Hepatocyte (in vitro differentiated cells): Measurements from ENCODE around the gene SORCS2. TPM values are rescaled to one million over a fixed set of nuclear protein-coding genes. Genes with fewer than 3 reads are reported as not detected.
"Not testable (repeated sequence)": the region's sequence is repeated elsewhere in the genome, so short reads cannot be mapped to it uniquely, and the experiment has no call there.

Experiments used
- DNase-seq: peaks from one replicate; pipeline ENCODE4 v3.0.0-alpha.2; 2016; ENCODE audit warnings: low spot score
- H2AFZ ChIP-seq: fragments of 200-600 bp; sonication (generic); 2 replicates; pipeline ENCODE4 v1.6.0; 2016; ENCODE audit warnings: antibody characterized with exemption, mild to moderate bottlenecking
- H3K27ac ChIP-seq: fragments of 200-600 bp; sonication (generic); 2 replicates; pipeline ENCODE4 v1.5.1; 2016; ENCODE audit warnings: mild to moderate bottlenecking
- H3K27me3 ChIP-seq: fragments of 200-600 bp; sonication (generic); 2 replicates; pipeline ENCODE4 v1.6.1; 2016
- H3K36me3 ChIP-seq: fragments of 200-600 bp; sonication (generic); replicated peaks from 2 replicates; pipeline ENCODE4 v1.5.1; 2016; ENCODE audit warnings: low read depth; ENCODE audit not compliant: insufficient read depth
- H3K4me1 ChIP-seq: fragments of 200-600 bp; sonication (generic); 2 replicates; pipeline ENCODE4 v1.5.1; 2016; ENCODE audit warnings: mild to moderate bottlenecking, moderate library complexity; ENCODE audit not compliant: insufficient read depth
- H3K4me2 ChIP-seq: fragments of 200-600 bp; sonication (generic); 2 replicates; pipeline ENCODE4 v1.6.0; 2016
- H3K4me3 ChIP-seq: fragments of 200-600 bp; sonication (generic); 2 replicates; pipeline ENCODE4 v1.5.1; 2016; ENCODE audit warnings: mild to moderate bottlenecking
- H3K79me2 ChIP-seq: fragments of 200-600 bp; sonication (generic); 2 replicates; pipeline ENCODE4 v1.6.0; 2017; ENCODE audit warnings: mild to moderate bottlenecking
- H3K9me2 ChIP-seq: fragments of 200-600 bp; sonication (generic); replicated peaks from 2 replicates; pipeline ENCODE4 v1.6.0; 2017; ENCODE audit warnings: mild to moderate bottlenecking; ENCODE audit not compliant: insufficient read depth
- H3K9me3 ChIP-seq: fragments of 200-600 bp; sonication (generic); 2 replicates; pipeline ENCODE4 v1.5.1; 2016; ENCODE audit warnings: low read depth, mild to moderate bottlenecking
- H4K20me1 ChIP-seq: fragments of 200-600 bp; sonication (generic); 2 replicates; pipeline ENCODE4 v1.6.0; 2016; ENCODE audit warnings: mild to moderate bottlenecking; ENCODE audit not compliant: insufficient read depth, poor library complexity, severe bottlenecking
- EZH2 ChIP-seq: fragments of 200-600 bp; sonication (generic); IDR thresholded peaks from 2 replicates; pipeline ENCODE4 v1.6.1; 2016; ENCODE audit warnings: antibody characterized with exemption, mild to moderate bottlenecking, borderline replicate concordance
- EZH2phosphoT487 ChIP-seq: fragments of 200-600 bp; sonication (generic); IDR thresholded peaks from one replicate; pipeline ENCODE4 v1.6.1; 2018; ENCODE audit warnings: antibody characterized with exemption, mild to moderate bottlenecking, low read depth, moderate library complexity; ENCODE audit not compliant: unreplicated experiment, severe bottlenecking
- WGBS: methylation state at CpG from one replicate; pipeline ENCODE4 v1.1.6; 2016; ENCODE audit warnings: low lambda C conversion rate; ENCODE audit errors: missing lambda C conversion rate; 5-methylcytosine and 5-hydroxymethylcytosine counted together
- polyA plus RNA-seq: library from polyadenylated mRNA; unstranded; fragments of >200 nt; fragmentation: Nextera tagmentation; extraction: Ambion mirVana; gene quantifications from 2 replicates; pipeline ENCODE4 v1.2.1, GENCODE V29; 2016
- total RNA-seq: library from RNA; depleted of rRNA; stranded (reverse); fragments of >200 nt; gene quantifications from 2 replicates; pipeline ENCODE4 v1.2.3, GENCODE V29; 2014
- TF ChIP-seq, protein P1 (sequence below): fragments of 200-600 bp; sonication (generic); IDR thresholded peaks from 2 replicates; pipeline ENCODE4 v1.5.1; 2016; ENCODE audit warnings: antibody characterized with exemption, mild to moderate bottlenecking; ENCODE audit not compliant: poor library complexity

The SORCS2 gene
- total and polyA plus RNA-seq, 2 experiments from 2014 or later, result 1.6 to 4.8 TPM

DNA sequence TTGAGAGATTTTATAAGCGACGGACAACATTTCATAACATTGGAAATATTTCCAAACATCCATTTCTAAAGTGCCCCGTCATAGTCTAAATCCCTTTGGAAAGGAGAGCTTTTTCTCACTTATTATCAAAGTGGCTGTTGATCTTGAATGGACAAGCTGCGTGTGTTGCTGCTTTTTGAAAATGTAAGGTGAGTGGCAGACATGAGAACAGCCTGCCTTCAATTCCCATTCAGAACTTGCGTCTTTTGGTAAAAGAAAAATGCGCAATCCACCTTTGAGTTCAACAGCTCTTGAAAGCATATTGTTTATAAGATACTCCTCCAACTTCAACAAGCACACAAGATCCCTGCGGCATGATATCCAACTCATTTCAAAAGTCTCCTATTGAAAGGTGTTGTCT is 380.6 kb downstream of the SORCS2 start:
- no peak for TF ChIP-seq EZH2
- no peak for TF ChIP-seq EZH2phosphoT487
- TF ChIP-seq, protein P1, sequence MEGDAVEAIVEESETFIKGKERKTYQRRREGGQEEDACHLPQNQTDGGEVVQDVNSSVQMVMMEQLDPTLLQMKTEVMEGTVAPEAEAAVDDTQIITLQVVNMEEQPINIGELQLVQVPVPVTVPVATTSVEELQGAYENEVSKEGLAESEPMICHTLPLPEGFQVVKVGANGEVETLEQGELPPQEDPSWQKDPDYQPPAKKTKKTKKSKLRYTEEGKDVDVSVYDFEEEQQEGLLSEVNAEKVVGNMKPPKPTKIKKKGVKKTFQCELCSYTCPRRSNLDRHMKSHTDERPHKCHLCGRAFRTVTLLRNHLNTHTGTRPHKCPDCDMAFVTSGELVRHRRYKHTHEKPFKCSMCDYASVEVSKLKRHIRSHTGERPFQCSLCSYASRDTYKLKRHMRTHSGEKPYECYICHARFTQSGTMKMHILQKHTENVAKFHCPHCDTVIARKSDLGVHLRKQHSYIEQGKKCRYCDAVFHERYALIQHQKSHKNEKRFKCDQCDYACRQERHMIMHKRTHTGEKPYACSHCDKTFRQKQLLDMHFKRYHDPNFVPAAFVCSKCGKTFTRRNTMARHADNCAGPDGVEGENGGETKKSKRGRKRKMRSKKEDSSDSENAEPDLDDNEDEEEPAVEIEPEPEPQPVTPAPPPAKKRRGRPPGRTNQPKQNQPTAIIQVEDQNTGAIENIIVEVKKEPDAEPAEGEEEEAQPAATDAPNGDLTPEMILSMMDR, result no peak
- Histone ChIP-seq H3K4me2 (no peak overlapping the region), H3K36me3 (no peaks in the 10 kb centered on the region), H2AFZ (no peak overlapping the region), H4K20me1 (no peaks in the 10 kb centered on the region), H3K9me2 (no peaks in the 10 kb centered on the region), H3K27ac (no peak overlapping the region), H3K9me3 (no peaks in the 10 kb centered on the region), H3K27me3 (no peaks in the 10 kb centered on the region), H3K79me2 (no peaks in the 10 kb centered on the region), H3K4me1 (no peaks in the 10 kb centered on the region), H3K4me3 (no peak overlapping the region)
- WGBS, result 89% methylated on average over 7 of the region's 7 CpGs
- no peak for DNase-seq

DNA sequence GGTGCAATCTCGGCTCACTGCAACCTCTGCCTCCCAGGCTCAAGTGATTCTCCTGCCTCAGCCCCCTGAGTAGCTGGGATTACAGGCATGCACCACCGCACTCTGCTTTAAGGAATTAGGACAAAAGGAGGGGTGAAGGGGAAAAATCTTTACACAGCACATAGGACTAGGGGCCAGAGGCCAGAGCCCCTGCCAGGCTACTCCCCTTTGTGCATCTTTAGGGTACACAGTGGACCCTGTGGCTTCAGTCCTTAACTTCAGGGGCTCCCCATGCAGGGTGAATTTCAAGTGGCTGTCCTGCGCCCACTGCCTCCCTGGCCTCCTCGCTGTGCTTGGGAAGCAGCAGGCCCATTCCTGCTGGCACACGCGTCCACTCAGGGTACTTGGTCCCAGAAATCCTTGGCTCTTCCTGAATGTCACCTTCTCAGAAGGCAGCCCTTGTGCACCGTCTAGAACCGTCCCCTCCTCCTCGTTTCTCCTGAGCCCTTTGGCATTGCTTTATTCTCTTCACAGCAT is 381.3 kb downstream of the SORCS2 start:
- Histone ChIP-seq H3K9me3 (no peaks in the 10 kb centered on the region), H3K4me3 (no peak overlapping the region), H3K9me2 (no peaks in the 10 kb centered on the region), H3K4me1 (no peaks in the 10 kb centered on the region), H2AFZ (no peak overlapping the region), H3K27me3 (no peaks in the 10 kb centered on the region), H3K79me2 (no peaks in the 10 kb centered on the region), H4K20me1 (no peaks in the 10 kb centered on the region), H3K27ac (no peak overlapping the region), H3K4me2 (no peak overlapping the region), H3K36me3 (no peaks in the 10 kb centered on the region)
- 87% methylated on average over 9 of the region's 9 CpGs for WGBS
- no peak for DNase-seq
- no peak for TF ChIP-seq EZH2phosphoT487

DNA sequence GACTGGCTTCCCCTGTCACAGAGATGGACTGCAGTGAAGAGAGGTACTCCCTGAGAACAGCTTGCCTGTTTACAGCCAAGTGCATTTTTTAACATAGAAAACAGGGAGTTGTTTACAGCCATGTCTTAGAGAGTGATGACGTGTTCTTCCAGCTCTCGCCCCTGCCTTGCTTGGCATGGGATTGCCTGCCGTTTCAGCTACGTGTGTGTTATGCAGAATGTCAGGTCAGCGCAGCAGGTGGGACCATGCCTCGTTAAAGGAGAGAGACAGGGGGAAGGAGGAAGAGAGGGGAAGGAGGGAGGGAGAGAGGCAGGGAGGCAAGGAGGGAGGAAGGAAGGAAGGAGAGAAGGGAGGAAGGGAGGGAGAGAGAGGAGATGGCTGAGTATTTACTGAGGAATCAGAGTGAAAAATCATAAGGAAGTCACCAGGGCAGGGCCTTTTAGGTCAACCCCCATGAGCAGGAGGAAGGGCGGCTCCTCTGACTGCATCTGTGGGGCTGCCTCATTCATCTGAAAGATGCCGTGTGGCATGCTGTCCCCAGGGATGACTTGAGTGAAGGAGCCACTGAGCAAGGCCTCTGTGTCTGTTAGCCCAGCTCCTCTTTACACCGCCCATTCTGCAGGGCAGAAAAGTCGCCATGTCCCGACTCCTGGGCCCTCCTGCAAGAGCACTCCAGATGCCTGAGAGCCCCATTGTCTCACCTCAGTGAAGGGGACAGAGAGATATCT is 382.1 kb downstream of the SORCS2 start:
- no peaks in the 10 kb centered on the region for H3K27me3 ChIP-seq
- H3K9me2 ChIP-seq, result no peaks in the 10 kb centered on the region
- H3K27ac ChIP-seq, result no peak overlapping the region
- DNase-seq, result no peak
- TF ChIP-seq EZH2phosphoT487, result no peak
- TF ChIP-seq, protein P1, result no peak
- no peaks in the 10 kb centered on the region for H3K9me3 ChIP-seq
- no peak overlapping the region for H3K4me2 ChIP-seq
- no peaks in the 10 kb centered on the region for H3K36me3 ChIP-seq
- WGBS, result 72% methylated on average over 11 of the region's 11 CpGs
- no peak overlapping the region for H2AFZ ChIP-seq
- no peak overlapping the region for H3K4me3 ChIP-seq
- H3K79me2 ChIP-seq, result no peaks in the 10 kb centered on the region
- H3K4me1 ChIP-seq, result no peaks in the 10 kb centered on the region
- no peaks in the 10 kb centered on the region for H4K20me1 ChIP-seq

DNA sequence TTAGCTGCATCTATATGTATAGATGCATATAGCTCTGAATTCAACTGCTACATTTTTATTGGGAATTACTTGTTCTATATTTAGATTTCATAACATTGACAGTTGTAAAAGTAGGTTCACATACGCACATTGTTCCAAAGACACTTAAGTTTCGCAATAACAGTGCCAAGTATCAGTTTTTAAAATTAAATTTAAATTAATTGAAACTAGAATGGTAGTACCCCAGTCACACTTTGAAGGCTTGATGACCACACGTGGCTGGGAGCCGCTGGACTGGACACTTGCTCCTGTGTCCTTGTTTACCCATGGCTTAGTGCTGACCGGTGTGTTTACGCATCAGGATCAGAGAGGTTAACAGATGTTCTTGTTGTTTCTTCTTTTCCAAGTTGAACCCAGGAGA is 383.1 kb downstream of the SORCS2 start:
- TF ChIP-seq EZH2phosphoT487 (no peak), EZH2 (no peak)
- TF ChIP-seq, protein P1, result no peak
- Histone ChIP-seq H3K9me3 (no peaks in the 10 kb centered on the region), H3K27ac (no peak overlapping the region), H2AFZ (no peak overlapping the region), H3K27me3 (no peaks in the 10 kb centered on the region), H3K36me3 (no peaks in the 10 kb centered on the region), H3K79me2 (no peaks in the 10 kb centered on the region), H4K20me1 (no peaks in the 10 kb centered on the region), H3K9me2 (no peaks in the 10 kb centered on the region), H3K4me2 (no peak overlapping the region), H3K4me3 (no peak overlapping the region), H3K4me1 (no peaks in the 10 kb centered on the region)
- no peak for DNase-seq
- WGBS, result 84% methylated on average over 6 of the region's 6 CpGs

DNA sequence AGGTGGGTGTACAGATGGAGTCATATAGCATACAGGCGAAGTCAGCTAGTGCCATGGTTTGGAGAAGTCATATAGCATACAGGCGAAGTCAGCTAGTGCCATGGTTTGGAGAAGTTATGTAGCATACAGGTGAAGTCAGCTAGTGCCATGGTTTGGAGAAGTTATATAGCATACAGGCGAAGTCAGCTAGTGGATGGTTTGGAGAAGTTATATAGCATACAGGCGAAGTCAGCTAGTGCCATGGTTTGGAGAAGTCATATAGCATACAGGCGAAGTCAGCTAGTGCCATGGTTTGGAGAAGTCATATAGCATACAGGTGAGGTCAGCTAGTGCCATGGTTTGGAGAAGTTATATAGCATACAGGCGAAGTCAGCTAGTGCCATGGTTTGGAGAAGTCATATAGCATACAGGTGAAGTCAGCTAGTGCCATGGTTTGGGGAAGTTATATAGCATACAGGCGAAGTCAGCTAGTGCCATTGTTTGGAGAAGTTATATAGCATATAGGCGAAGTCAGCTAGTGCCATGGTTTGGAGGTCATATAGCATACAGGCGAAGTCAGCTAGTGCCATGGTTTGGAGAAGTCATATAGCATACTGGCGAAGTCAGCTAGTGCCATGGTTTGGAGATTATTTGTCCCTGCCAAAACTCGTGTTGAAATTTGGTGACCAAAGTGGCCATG is 385.2 kb downstream of the SORCS2 start:
- not testable (repeated sequence) for H3K9me3 ChIP-seq, H2AFZ ChIP-seq, DNase-seq, H3K4me2 ChIP-seq, H3K79me2 ChIP-seq, H3K9me2 ChIP-seq, H4K20me1 ChIP-seq, H3K27ac ChIP-seq, H3K36me3 ChIP-seq, H3K4me3 ChIP-seq, H3K27me3 ChIP-seq, H3K4me1 ChIP-seq
- 89% methylated on average over 11 of the region's 11 CpGs for WGBS
